GM18517 (cell line): ENCODE measurements around the gene MKNK2.

Source experiments
- ATAC-seq: cut with Tn5 transposase; IDR thresholded peaks from one replicate; pipeline ENCODE4 v1.9.1; 2021; ENCODE audit warnings: mild to moderate bottlenecking, moderate library complexity; ENCODE audit not compliant: unreplicated experiment

The MKNK2 gene

GRCh38 chr19:2033115-2033824 lies 17.8 kb downstream of the MKNK2 start:
- no peak for ATAC-seq

- ATAC-seq, result no peak
Measured at GRCh38 chr19:2032296-2032941, 18.6 kb downstream of the MKNK2 start.

- ATAC-seq, result no peak
Measured at GRCh38 chr19:2027361-2027760, 23.7 kb downstream of the MKNK2 start.

- no peak for ATAC-seq
Measured at GRCh38 chr19:2026770-2027169, 24.3 kb downstream of the MKNK2 start.

GRCh38 chr19:2022289-2022688 lies 28.8 kb downstream of the MKNK2 start:
- ATAC-seq, result no peak

GRCh38 chr19:2021453-2022140 lies 29.4 kb downstream of the MKNK2 start:
- ATAC-seq, result no peak

- no peak for ATAC-seq
Measured at GRCh38 chr19:2018752-2019151, 32.3 kb downstream of the MKNK2 start.

GRCh38 chr19:2016041-2016807 lies 34.8 kb downstream of the MKNK2 start:
- no peak for ATAC-seq

- no peak for ATAC-seq
Measured at GRCh38 chr19:2015608-2015950, 35.5 kb downstream of the MKNK2 start, which contains the start of gene BTBD2. Gene BTBD2, minus strand, starts transcription at chr19:2015714. Its CDS starts 11 bp downstream, at chr19:2015703.

GRCh38 chr19:2014731-2015607 lies 36.1 kb downstream of the MKNK2 start:
- ATAC-seq, result no peak

GRCh38 chr19:2014131-2014571 lies 36.9 kb downstream of the MKNK2 start:
- ATAC-seq, result no peak

GRCh38 chr19:2013683-2013961 lies 37.4 kb downstream of the MKNK2 start:
- no peak for ATAC-seq

- no peak for ATAC-seq
Measured at GRCh38 chr19:2012941-2013682, 37.9 kb downstream of the MKNK2 start.

- ATAC-seq, result no peak
Measured at GRCh38 chr19:2011169-2011568, 39.9 kb downstream of the MKNK2 start.

- ATAC-seq, result no peak
Measured at GRCh38 chr19:2010135-2010668, 40.8 kb downstream of the MKNK2 start.

GRCh38 chr19:2003874-2004273 lies 47.2 kb downstream of the MKNK2 start:
- no peak for ATAC-seq

- ATAC-seq, result no peak
Measured at GRCh38 chr19:1999856-2000515, 51.1 kb downstream of the MKNK2 start.

- ATAC-seq, result no peak
Measured at GRCh38 chr19:1998712-1999708, 52.0 kb downstream of the MKNK2 start.
